Endothelial cell of umbilical vein (primary cell): ENCODE measurements around the gene ADCY5. TPM values are rescaled to one million over a fixed set of nuclear protein-coding genes. Genes with fewer than 3 reads are reported as not detected.

Experiments used
- BruUV-seq: library from RNA; stranded (reverse); fragments of 400-500 nt; replicated peaks from 2 replicates; lab custom pipeline; 2021; lab: Mats Ljungman, UMichigan
- CTCF ChIA-PET: fragments of 300-600, 350-600 bp; sonication (Branson Sonifier 250); formaldehyde crosslinking; loops from one replicate; lab custom pipeline; 2021; ENCODE audit warnings: antibody characterized with exemption, inconsistent platforms; lab: Charles Lee
- POLR2A ChIA-PET: fragments of 300-600, 350-600 bp; sonication (Branson Sonifier 250); formaldehyde crosslinking; loops from one replicate; lab custom pipeline; 2021; ENCODE audit warnings: antibody characterized with exemption, inconsistent platforms; lab: Charles Lee
- DNase-seq: peaks from one replicate; pipeline ENCODE4 v3.0.0-alpha.2; 2011; ENCODE audit warnings: low read depth, low spot score
- FAIRE-seq: peaks from 2 replicates; lab custom pipeline; 2011; peaks lifted over from hg19 to GRCh38; lab: Jason Lieb, UNC
- H2AFZ ChIP-seq: 2 replicates; pipeline ENCODE4 v1.6.0; 2012; ENCODE audit warnings: low read depth, low read length, control low read depth, inconsistent platforms
- H3K27ac ChIP-seq: 2 replicates; pipeline ENCODE4 v1.5.1; 2011; ENCODE audit warnings: low read depth, mild to moderate bottlenecking, control low read depth, low read length, moderate library complexity; ENCODE audit not compliant: insufficient read depth
- H3K27me3 ChIP-seq, 2 experiments: 2 replicates each; pipeline versions ENCODE4 v1.6.0 to v1.6.1; 2011; ENCODE audit warnings: low read length in 2 of 2, mixed read lengths in 1 of 2; ENCODE audit not compliant: control insufficient read depth in 2 of 2, insufficient read depth in 2 of 2
- H3K36me3 ChIP-seq, 2 experiments: 2 replicates in 1 of 2; 3 replicates in 1 of 2; pipeline ENCODE4 v1.5.1; 2011; ENCODE audit warnings: low read length in 2 of 2, mild to moderate bottlenecking in 1 of 2, moderate library complexity in 1 of 2; ENCODE audit not compliant: control insufficient read depth in 2 of 2, insufficient read depth in 2 of 2; ENCODE audit errors: extremely low read depth in 1 of 2
- H3K4me1 ChIP-seq: 3 replicates; pipeline ENCODE4 v1.5.1; 2011; ENCODE audit warnings: mild to moderate bottlenecking, low read length; ENCODE audit not compliant: control insufficient read depth, insufficient read depth; ENCODE audit errors: extremely low read depth
- H3K4me2 ChIP-seq: 2 replicates; pipeline ENCODE4 v1.6.1; 2011; ENCODE audit warnings: low read length, control low read depth, mixed read lengths; ENCODE audit not compliant: insufficient read depth
- H3K4me3 ChIP-seq, 3 experiments: fragments of 200-600 bp in 1 of 3; sonication (generic), shearing (Covaris generic) in 1 of 3; replicated peaks in 1 of 3; 2 replicates each; pipeline ENCODE4 v1.5.1; 2011 to 2016; ENCODE audit warnings: control low read depth in 3 of 3, low read length in 3 of 3, mild to moderate bottlenecking in 2 of 3, inconsistent platforms in 1 of 3, low read depth in 1 of 3, moderate library complexity in 1 of 3; ENCODE audit not compliant: insufficient read depth in 1 of 3
- H3K79me2 ChIP-seq: 2 replicates; pipeline ENCODE4 v1.6.0; 2012; ENCODE audit warnings: low read length, inconsistent platforms; ENCODE audit not compliant: control insufficient read depth, insufficient read depth
- H3K9ac ChIP-seq: replicated peaks from 2 replicates; pipeline ENCODE3; 2011; ENCODE audit warnings: low read length, control low read depth; ENCODE audit not compliant: insufficient read depth; ENCODE audit errors: extremely low read depth
- H3K9me1 ChIP-seq: replicated peaks from 3 replicates; pipeline ENCODE4 v1.6.0; 2011; ENCODE audit warnings: mild to moderate bottlenecking, low read length; ENCODE audit not compliant: control insufficient read depth, insufficient read depth; ENCODE audit errors: extremely low read depth
- H3K9me3 ChIP-seq: replicated peaks from 2 replicates; pipeline ENCODE4 v1.5.1; 2012; ENCODE audit warnings: low read length, inconsistent platforms; ENCODE audit not compliant: control insufficient read depth, insufficient read depth
- H4K20me1 ChIP-seq: replicated peaks from 2 replicates; pipeline ENCODE3; 2011; ENCODE audit warnings: mild to moderate bottlenecking, low read length; ENCODE audit not compliant: control insufficient read depth, insufficient read depth; ENCODE audit errors: extremely low read depth
- EZH2 ChIP-seq: IDR thresholded peaks from 2 replicates; pipeline ENCODE4 v1.6.1; 2012; ENCODE audit warnings: borderline replicate concordance, low read depth, mild to moderate bottlenecking, moderate library complexity, low read length, inconsistent platforms; ENCODE audit not compliant: severe bottlenecking
- FOS ChIP-seq: IDR thresholded peaks from 2 replicates; pipeline ENCODE4 v1.6.1; 2011; ENCODE audit warnings: mild to moderate bottlenecking, low read length, moderate library complexity, borderline replicate concordance; ENCODE audit not compliant: insufficient read depth
- GATA2 ChIP-seq: IDR thresholded peaks from 2 replicates; pipeline ENCODE4 v1.7.0; 2011; ENCODE audit warnings: low read depth, mild to moderate bottlenecking, moderate library complexity, mixed read lengths, low read length; ENCODE audit not compliant: insufficient read length, insufficient read depth
- JUN ChIP-seq: IDR thresholded peaks from 2 replicates; pipeline ENCODE4 v1.6.1; 2011; ENCODE audit warnings: borderline replicate concordance, low read depth; ENCODE audit not compliant: insufficient read length, insufficient read depth
- MYC ChIP-seq: IDR thresholded peaks from one replicate; pipeline ENCODE4 v1.6.1; 2011; ENCODE audit warnings: mild to moderate bottlenecking, low read depth, low read length
- POLR2A ChIP-seq: IDR thresholded peaks from 2 replicates; pipeline ENCODE4 v1.6.1; 2012; ENCODE audit warnings: low read depth, mild to moderate bottlenecking, control low read depth, low read length
- POLR2AphosphoS5 ChIP-seq: IDR thresholded peaks from 2 replicates; pipeline ENCODE4 v1.6.1; 2012; ENCODE audit warnings: low read depth, mild to moderate bottlenecking, control low read depth, low read length, moderate library complexity; ENCODE audit not compliant: insufficient read depth
- dilution Hi-C: fragments of 300-500 bp; cut with MboI; formaldehyde crosslinking; loops from one replicate; pipeline ENCODE4 v1.15.0; 2019; ENCODE audit warnings: low sequenced_read_pairs; ENCODE audit not compliant: extremely low pct_ligation_motif_present
- intact Hi-C: fragments of 100-400 bp; cut with micrococcal nuclease; formaldehyde crosslinking; loops from one replicate; pipeline ENCODE4 v1.10.0; 2022
- polyA plus RNA-seq, 4 experiments: library from polyadenylated mRNA; depleted of rRNA in 3 of 4; stranded (reverse) in 3 of 4; unstranded in 1 of 4; fragments of >200 nt; gene quantifications; 2 replicates each; pipeline versions ENCODE4 v1.2.1 to v1.2.3, GENCODE V29; 2011 to 2012; ENCODE audit warnings: missing spikeins in 1 of 4
- total RNA-seq: library from RNA; stranded (reverse); gene quantifications from 2 replicates; pipeline ENCODE4 v1.2.3, GENCODE V29; 2021
- TF ChIP-seq, protein P1 (sequence below): IDR thresholded peaks from 2 replicates; pipeline ENCODE4 v1.6.1; 2011; ENCODE audit not compliant: insufficient read depth, insufficient read length
- TF ChIP-seq, protein P2 (sequence below), 2 donors: IDR thresholded peaks; 1 replicate in 1 of 2; 2 replicates in 1 of 2; pipeline ENCODE4 v1.5.1; 2011; ENCODE audit warnings: low read length in 2 of 2, mild to moderate bottlenecking in 2 of 2, moderate library complexity in 2 of 2, control low read depth in 1 of 2, inconsistent platforms in 1 of 2, low read depth in 1 of 2; ENCODE audit not compliant: insufficient read depth in 1 of 2; ENCODE audit errors: extremely low read depth in 1 of 2

Gene ADCY5
- total and polyA plus RNA-seq, 2 donors (not counting 3 experiments of a cell fraction or from before 2014, with no cell fraction given) = 0.01 TPM; not detected in 1

DNA sequence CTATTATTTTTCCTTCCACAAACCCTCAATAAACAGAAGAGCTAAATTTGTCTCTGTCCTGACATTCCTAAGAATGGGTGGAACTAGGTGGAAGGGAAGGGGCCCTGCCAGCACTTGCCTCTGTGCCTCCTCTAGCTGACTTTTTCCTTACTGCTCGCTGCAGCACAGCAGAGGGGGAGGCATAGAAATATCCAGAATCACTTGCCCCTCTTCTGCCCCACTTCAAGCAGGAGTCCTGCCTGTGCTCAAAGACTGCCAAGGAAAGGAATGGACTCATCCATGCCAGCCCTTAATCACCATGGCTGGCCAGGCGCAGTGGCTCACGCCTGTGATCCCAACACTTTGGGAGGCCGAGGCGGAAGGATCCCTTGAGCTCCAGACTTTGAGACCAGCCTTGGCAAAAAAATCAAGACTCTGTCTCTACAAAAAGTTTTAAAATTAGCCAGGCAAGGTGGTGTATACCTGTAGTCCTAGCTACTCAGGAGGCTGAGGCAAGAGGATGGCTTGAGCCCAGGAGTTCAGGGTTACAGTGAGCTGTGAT is 51.8 kb downstream of the ADCY5 start:
- no peaks in the 10 kb centered on the region for H3K9me3 ChIP-seq
- DNase-seq = no peak
- H2AFZ ChIP-seq = no peak overlapping the region
- no peak overlapping the region for H3K9ac ChIP-seq
- FAIRE-seq = no peak
- H4K20me1 ChIP-seq = no peaks in the 10 kb centered on the region
- ChIA-PET CTCF (interaction anchor here (1.2 kb wide), 1 partner anchor 32 kb away, joined by 5 read pairs; no protein-coding TSS in a partner anchor), POLR2A (no interaction called here)
- no peak overlapping the region for H3K27ac ChIP-seq
- no peaks in the 10 kb centered on the region for H3K36me3 ChIP-seq
- H3K4me2 ChIP-seq = no peak overlapping the region
- H3K27me3 ChIP-seq = peaks cover 16 to 18% of the 10 kb centered on the region in 2 experiments
- H3K4me1 ChIP-seq = no peaks in the 10 kb centered on the region
- H3K4me3 ChIP-seq = no peak overlapping the region
- no peaks in the 10 kb centered on the region for H3K79me2 ChIP-seq
- H3K9me1 ChIP-seq = no peaks in the 10 kb centered on the region
- no TSS peak for BruUV-seq
- no peak for TF ChIP-seq POLR2A
- TF ChIP-seq, protein P1, sequence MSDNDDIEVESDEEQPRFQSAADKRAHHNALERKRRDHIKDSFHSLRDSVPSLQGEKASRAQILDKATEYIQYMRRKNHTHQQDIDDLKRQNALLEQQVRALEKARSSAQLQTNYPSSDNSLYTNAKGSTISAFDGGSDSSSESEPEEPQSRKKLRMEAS = no peak
- no peak for TF ChIP-seq MYC
- TF ChIP-seq, protein P2, sequence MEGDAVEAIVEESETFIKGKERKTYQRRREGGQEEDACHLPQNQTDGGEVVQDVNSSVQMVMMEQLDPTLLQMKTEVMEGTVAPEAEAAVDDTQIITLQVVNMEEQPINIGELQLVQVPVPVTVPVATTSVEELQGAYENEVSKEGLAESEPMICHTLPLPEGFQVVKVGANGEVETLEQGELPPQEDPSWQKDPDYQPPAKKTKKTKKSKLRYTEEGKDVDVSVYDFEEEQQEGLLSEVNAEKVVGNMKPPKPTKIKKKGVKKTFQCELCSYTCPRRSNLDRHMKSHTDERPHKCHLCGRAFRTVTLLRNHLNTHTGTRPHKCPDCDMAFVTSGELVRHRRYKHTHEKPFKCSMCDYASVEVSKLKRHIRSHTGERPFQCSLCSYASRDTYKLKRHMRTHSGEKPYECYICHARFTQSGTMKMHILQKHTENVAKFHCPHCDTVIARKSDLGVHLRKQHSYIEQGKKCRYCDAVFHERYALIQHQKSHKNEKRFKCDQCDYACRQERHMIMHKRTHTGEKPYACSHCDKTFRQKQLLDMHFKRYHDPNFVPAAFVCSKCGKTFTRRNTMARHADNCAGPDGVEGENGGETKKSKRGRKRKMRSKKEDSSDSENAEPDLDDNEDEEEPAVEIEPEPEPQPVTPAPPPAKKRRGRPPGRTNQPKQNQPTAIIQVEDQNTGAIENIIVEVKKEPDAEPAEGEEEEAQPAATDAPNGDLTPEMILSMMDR (IDR thresholded peaks at IDR 0.05; ENCODE audit: extremely low read depth in 1 of 2, insufficient read depth in 1 of 2, low read depth in 1 of 2, low read length in 2 of 2) = no peak
- TF ChIP-seq EZH2 = no peak
- TF ChIP-seq JUN = no peak
- TF ChIP-seq GATA2 = no peak
- TF ChIP-seq FOS = no peak
- no peak for TF ChIP-seq POLR2AphosphoS5
- dilution Hi-C loops (no loop called here), intact Hi-C loops (no loop called here)
